ENCODE results near the gene SCART1. TPM values are rescaled to one million over a fixed set of nuclear protein-coding genes. Genes with fewer than 3 reads are reported as not detected.
"Not testable (repeated sequence)": the region's sequence is repeated elsewhere in the genome, so short reads cannot be mapped to it uniquely, and the experiment has no call there.

Gene SCART1
- total RNA-seq, 1 donor from 2014 or later = 0.77 TPM

DNA sequence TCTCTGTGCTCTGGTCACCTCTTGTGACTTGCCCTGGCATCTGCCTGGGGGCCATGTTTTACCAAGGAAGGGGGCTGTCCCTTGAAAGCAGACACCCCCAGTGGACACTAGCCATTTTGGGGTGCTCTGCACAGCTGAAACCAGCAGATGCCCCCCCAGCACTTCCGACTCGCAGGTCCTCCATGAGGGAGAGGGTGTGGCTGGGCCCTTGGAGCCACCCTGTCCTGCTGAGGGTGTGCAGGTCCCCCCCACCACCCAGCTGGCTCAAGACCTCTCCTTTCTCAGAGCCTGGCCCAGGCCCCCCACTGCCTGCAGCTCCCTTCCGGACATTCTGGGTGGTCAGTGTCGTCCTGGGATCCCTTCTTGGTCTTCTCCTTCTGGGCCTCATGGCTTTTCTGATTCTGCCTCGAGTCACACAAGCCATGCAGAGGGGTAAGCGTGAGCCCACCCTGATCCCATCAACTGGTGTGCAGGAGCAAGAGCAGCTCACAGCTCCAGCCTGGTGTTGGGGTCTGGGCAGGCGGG is 12.3 kb downstream of the SCART1 start:
- peaks cover 5% of the 10 kb centered on the region for H3K9me3 Mint-ChIP-seq
- intact Hi-C loops (cut with micrococcal nuclease) = no loop called here
- H3K4me1 Mint-ChIP-seq = no peaks in the 10 kb centered on the region

GRCh38 chr10:133466683-133467275 is 13.0 kb downstream of the SCART1 start:
- Mint-ChIP-seq H3K4me1 (no peaks in the 10 kb centered on the region), H3K27me3 (no peaks in the 10 kb centered on the region), H3K9me3 (peaks cover 5% of the 10 kb centered on the region), H3K4me3 (no peak overlapping the region), H3K36me3 (ENCODE audit: low read depth) (no peaks in the 10 kb centered on the region), H3K27ac (no peak overlapping the region)
- intact Hi-C loops (cut with micrococcal nuclease) = no loop called here
- DNase-seq = peak; percentile 46

More for the DNA sequence above, 12.3 kb downstream of the SCART1 start:
- Mint-ChIP-seq H3K36me3 (ENCODE audit: low read depth) (no peaks in the 10 kb centered on the region), H3K27me3 (no peaks in the 10 kb centered on the region), H3K27ac (no peak overlapping the region), H3K4me3 (no peak overlapping the region)
- DNase-seq = peak; percentile 43

- peak; percentile 50 for DNase-seq
- intact Hi-C loops (cut with micrococcal nuclease) = no loop called here
- H3K27me3 Mint-ChIP-seq = no peaks in the 10 kb centered on the region
- H3K4me3 Mint-ChIP-seq = no peak overlapping the region
- no peaks in the 10 kb centered on the region for H3K4me1 Mint-ChIP-seq
- no peak overlapping the region for H3K27ac Mint-ChIP-seq
- peaks cover 5% of the 10 kb centered on the region for H3K9me3 Mint-ChIP-seq
- H3K36me3 Mint-ChIP-seq (ENCODE audit: low read depth) = no peaks in the 10 kb centered on the region
Measured at GRCh38 chr10:133467286-133467911, 13.7 kb downstream of the SCART1 start.

DNA sequence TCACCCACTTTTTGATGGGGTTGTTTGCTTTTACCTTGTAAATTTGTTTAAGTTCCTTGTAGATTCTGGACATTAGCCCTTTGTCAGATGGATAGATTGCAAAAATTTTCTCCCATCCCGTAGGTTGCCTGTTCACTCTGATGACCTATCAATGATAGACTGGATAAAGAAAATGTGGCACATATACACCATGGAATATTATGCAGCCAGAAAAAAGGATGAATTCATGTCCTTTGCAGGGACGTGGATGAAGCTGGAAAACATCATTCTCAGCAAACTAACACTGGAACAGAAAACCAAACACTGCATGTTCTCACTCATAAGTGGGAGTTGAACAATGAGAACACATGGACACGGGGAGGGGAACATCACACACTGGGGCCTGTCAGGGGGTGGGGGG is 15.5 kb downstream of the SCART1 start:
- H3K27ac Mint-ChIP-seq; H3K4me3 Mint-ChIP-seq; intact Hi-C loops (cut with micrococcal nuclease); H3K27me3 Mint-ChIP-seq; DNase-seq; H3K4me1 Mint-ChIP-seq; H3K36me3 Mint-ChIP-seq (ENCODE audit: low read depth); H3K9me3 Mint-ChIP-seq: not testable (repeated sequence)

DNA sequence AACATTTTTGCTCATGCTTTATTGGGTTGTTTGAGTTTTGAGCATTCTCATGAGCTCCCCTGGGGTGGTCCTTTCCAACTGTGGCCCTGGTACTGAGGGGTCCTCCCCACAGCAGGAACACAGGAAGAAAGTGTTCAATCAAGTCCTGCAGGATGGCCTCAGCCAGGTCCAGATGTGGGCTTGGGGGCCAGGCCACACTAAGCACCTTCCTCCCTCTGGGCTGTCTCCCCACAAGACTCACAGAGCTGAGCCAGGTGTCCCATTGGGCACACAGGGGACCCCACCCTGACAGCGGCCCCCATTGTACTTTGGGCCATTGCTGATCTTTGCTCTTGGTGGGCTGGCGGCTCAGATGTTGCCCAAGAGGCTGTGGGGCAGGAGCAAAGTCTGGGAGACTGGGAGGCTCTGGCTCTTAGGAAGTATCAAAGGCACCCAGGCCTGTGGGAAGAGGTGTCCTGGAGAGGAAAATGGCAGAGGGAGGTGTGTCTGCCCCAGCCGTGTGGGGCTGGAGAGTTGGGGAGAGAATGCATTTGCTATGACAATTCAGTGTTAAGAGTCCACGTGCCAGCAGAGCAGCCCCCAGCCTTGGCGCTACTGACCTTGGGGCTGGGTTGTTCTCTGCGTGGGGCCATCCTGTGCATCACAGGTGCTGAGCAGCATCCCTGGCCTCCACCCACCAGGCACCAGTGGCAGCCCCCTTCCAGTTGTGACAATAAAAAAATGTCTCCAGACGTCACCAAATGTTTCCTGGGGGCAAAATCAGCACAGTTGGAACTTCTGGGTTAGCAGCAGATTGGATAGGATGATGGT is 17.8 kb downstream of the SCART1 start:
- intact Hi-C loops (cut with micrococcal nuclease) = no loop called here
- no peak for DNase-seq
- no peak overlapping the region for H3K4me3 Mint-ChIP-seq
- no peak overlapping the region for H3K27ac Mint-ChIP-seq
- no peaks in the 10 kb centered on the region for H3K27me3 Mint-ChIP-seq
- no peaks in the 10 kb centered on the region for H3K36me3 Mint-ChIP-seq (ENCODE audit: low read depth)
- peaks cover 18% of the 10 kb centered on the region for H3K4me1 Mint-ChIP-seq
- H3K9me3 Mint-ChIP-seq = peaks cover 8% of the 10 kb centered on the region

DNA sequence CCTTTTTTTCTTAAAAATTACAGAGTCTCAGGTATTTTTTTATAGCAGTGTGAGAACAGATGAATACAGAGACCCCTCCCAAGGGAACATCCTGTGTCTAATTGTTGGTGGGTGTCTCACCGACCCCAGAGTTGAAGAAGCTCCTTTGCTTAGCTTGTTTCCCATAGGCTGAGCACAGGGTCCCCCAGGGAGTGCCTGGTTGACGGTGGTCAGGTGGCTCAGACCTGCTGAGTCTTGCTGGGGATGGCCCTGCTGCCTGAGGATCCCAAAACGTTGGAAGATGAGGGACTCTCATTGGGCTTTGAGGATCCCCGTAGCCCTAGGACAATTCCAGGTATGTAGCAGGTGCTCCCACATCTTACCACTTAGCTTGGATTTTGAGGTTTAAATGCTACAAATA is 19.5 kb downstream of the SCART1 start:
- H3K4me3 Mint-ChIP-seq = no peak overlapping the region
- peak; percentile 45 for DNase-seq
- H3K9me3 Mint-ChIP-seq = peaks cover 8% of the 10 kb centered on the region
- H3K27ac Mint-ChIP-seq = no peak overlapping the region
- no peaks in the 10 kb centered on the region for H3K27me3 Mint-ChIP-seq
- H3K4me1 Mint-ChIP-seq = peaks cover 18% of the 10 kb centered on the region
- no peaks in the 10 kb centered on the region for H3K36me3 Mint-ChIP-seq (ENCODE audit: low read depth)
- intact Hi-C loops (cut with micrococcal nuclease) = no loop called here

DNA sequence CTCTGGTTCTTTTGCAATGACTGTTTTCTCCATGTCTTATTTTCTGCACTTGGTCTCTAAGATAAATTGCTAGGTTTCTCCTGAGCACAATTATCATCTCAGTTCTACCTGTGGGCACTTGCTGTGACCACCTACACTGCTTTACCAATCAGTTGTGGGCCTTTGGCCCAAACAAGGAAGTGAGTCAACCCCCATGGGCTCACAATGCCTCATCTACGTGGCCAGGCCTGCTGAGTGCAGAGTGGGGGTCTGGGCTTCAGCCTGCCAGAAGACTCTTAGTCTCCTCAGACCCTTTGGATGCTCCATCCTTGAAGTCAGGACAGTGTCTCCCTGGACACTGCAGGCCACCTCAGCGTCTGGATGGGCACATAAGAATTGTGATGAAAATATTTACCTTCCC is 20.3 kb downstream of the SCART1 start:
- Mint-ChIP-seq H3K36me3 (ENCODE audit: low read depth) (no peaks in the 10 kb centered on the region), H3K27me3 (no peaks in the 10 kb centered on the region), H3K4me3 (no peak overlapping the region), H3K9me3 (peaks cover 7% of the 10 kb centered on the region), H3K27ac (no peak overlapping the region), H3K4me1 (peaks cover 18% of the 10 kb centered on the region)
- peak; percentile 29 for DNase-seq
- intact Hi-C loops (cut with micrococcal nuclease) = no loop called here

GRCh38 chr10:133474665-133475424 is 21.1 kb downstream of the SCART1 start:
- H3K4me1 Mint-ChIP-seq = peaks cover 18% of the 10 kb centered on the region
- no peak overlapping the region for H3K4me3 Mint-ChIP-seq
- DNase-seq = peak; percentile 47
- peaks cover 3% of the 10 kb centered on the region for H3K9me3 Mint-ChIP-seq
- H3K36me3 Mint-ChIP-seq (ENCODE audit: low read depth) = no peaks in the 10 kb centered on the region
- H3K27ac Mint-ChIP-seq = no peak overlapping the region
- H3K27me3 Mint-ChIP-seq = no peaks in the 10 kb centered on the region
- intact Hi-C loops (cut with micrococcal nuclease) = no loop called here

- no peaks in the 10 kb centered on the region for H3K27me3 Mint-ChIP-seq
- H3K9me3 Mint-ChIP-seq = peaks cover 3% of the 10 kb centered on the region
- no peaks in the 10 kb centered on the region for H3K36me3 Mint-ChIP-seq (ENCODE audit: low read depth)
- peaks cover 18% of the 10 kb centered on the region for H3K4me1 Mint-ChIP-seq
- no peak overlapping the region for H3K4me3 Mint-ChIP-seq
- H3K27ac Mint-ChIP-seq = no peak overlapping the region
- peak; percentile 57 for DNase-seq
- intact Hi-C loops (cut with micrococcal nuclease) = no loop called here
Measured at GRCh38 chr10:133475425-133475734, 21.6 kb downstream of the SCART1 start.

DNA sequence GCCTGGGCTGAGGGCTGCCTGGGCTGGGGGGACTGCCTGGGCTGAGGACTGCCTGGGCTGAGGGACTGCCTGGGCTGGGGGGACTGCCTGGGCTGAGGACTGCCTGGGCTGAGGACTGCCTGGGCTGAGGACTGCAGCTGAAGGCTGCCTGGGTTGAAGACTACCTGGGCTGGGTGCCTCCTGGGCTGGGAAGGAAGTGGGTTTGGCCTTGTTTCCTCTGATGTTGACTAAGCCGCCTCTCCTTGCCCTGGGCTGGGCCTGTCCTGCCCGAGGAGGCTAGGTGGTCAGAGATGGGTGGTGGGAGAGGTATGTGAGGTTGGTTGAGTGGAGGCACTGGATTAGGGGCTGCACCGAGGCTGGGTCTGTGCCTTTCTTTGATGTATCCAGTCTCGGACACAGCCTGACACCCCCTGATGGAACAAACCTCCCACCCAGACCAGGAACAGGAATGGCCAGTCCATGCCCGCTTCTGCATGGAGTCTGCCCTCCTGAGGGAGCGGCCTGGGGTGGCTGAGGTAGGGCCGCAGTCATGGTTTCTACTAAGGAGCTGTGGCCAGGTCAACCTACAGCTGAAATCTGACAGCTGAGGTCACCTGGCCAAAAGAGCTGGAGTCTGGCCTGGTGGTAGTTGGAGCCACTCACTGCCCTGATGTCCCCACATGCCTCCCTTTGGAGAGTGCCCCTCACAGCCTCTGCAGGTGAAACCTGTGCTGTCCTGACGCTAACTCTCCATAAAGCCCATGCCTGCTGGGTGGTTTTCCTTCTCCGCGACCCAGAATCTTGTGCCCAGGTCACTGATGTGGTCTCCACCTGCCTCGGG is 22.3 kb downstream of the SCART1 start:
- H3K27me3 Mint-ChIP-seq = no peaks in the 10 kb centered on the region
- H3K4me3 Mint-ChIP-seq = no peak overlapping the region
- peaks cover 18% of the 10 kb centered on the region for H3K4me1 Mint-ChIP-seq
- no peak overlapping the region for H3K27ac Mint-ChIP-seq
- peaks cover 3% of the 10 kb centered on the region for H3K9me3 Mint-ChIP-seq
- H3K36me3 Mint-ChIP-seq (ENCODE audit: low read depth) = no peaks in the 10 kb centered on the region
- intact Hi-C loops (cut with micrococcal nuclease) = no loop called here
- DNase-seq = peak; percentile 67

GRCh38 chr10:133476641-133476990 is 22.9 kb downstream of the SCART1 start:
- Mint-ChIP-seq H3K4me1 (peaks cover 18% of the 10 kb centered on the region), H3K36me3 (ENCODE audit: low read depth) (no peaks in the 10 kb centered on the region), H3K27ac (no peak overlapping the region), H3K9me3 (peaks cover 3% of the 10 kb centered on the region), H3K4me3 (no peak overlapping the region), H3K27me3 (no peaks in the 10 kb centered on the region)
- DNase-seq = peak; percentile 41
- intact Hi-C loops (cut with micrococcal nuclease) = no loop called here

GRCh38 chr10:133481086-133481643 is 27.4 kb downstream of the SCART1 start:
- H3K4me3 Mint-ChIP-seq = no peak overlapping the region
- peaks cover 8% of the 10 kb centered on the region for H3K27me3 Mint-ChIP-seq
- intact Hi-C loops (cut with micrococcal nuclease) = no loop called here
- no peak overlapping the region for H3K27ac Mint-ChIP-seq
- H3K9me3 Mint-ChIP-seq = peaks cover 24% of the 10 kb centered on the region
- peak; percentile 43 for DNase-seq
- no peaks in the 10 kb centered on the region for H3K4me1 Mint-ChIP-seq
- H3K36me3 Mint-ChIP-seq (ENCODE audit: low read depth) = no peaks in the 10 kb centered on the region

GRCh38 chr10:133481657-133482056 is 27.9 kb downstream of the SCART1 start:
- peak; percentile 32 for DNase-seq
- H3K27ac Mint-ChIP-seq = no peak overlapping the region
- peaks cover 8% of the 10 kb centered on the region for H3K27me3 Mint-ChIP-seq
- H3K36me3 Mint-ChIP-seq (ENCODE audit: low read depth) = peaks cover under 1% of the 10 kb centered on the region
- H3K4me1 Mint-ChIP-seq = no peaks in the 10 kb centered on the region
- H3K9me3 Mint-ChIP-seq = peaks cover 25% of the 10 kb centered on the region
- intact Hi-C loops (cut with micrococcal nuclease) = no loop called here
- no peak overlapping the region for H3K4me3 Mint-ChIP-seq
